HG03575 (cell line): Measurements from ENCODE around the gene MMP17.
"Not testable (repeated sequence)": the region's sequence is repeated elsewhere in the genome, so short reads cannot be mapped to it uniquely, and the experiment has no call there.

Experiments
- ATAC-seq: cut with Tn5 transposase; IDR thresholded peaks from one replicate; pipeline ENCODE4 v1.9.1; 2021; ENCODE audit not compliant: unreplicated experiment, insufficient number of reproducible peaks, low FRiP score; ENCODE audit errors: extremely low read depth

Gene MMP17

DNA sequence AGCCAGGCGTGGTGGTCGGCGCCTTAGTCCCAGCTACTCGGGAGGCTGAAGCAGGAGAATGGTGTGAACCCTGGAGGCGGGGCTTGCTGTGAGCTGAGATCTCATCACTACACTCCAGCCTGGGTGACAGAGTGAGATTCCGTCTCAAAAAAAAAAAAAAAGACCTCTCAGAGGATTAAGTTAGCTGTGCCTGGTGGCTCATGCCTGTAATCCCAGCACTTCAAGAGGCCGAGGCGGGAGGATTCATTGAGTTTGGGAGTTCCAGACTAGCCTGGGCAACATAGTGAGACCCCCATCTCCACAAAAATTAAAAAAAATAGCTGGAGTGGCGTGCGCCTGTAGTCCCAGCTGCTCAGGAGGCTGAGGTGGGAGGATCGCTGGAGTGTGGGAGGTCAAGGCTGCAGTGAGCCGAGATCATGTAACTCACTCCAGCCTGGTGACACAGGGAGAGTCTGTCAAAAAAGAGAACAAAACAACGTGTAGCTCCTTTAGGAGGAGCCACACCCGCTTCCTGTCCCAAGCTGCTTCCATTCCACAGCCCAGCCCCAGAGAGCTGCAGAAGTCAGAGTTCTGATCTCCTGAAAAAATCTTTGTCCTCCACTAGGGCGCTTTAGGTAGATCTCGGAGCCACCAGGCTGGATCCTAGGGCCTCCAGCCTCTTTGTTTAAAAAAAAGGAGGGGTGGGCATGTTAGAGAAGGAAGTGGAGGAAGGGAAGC is 54.8 kb downstream of the MMP17 start:
- ATAC-seq = no peak

DNA sequence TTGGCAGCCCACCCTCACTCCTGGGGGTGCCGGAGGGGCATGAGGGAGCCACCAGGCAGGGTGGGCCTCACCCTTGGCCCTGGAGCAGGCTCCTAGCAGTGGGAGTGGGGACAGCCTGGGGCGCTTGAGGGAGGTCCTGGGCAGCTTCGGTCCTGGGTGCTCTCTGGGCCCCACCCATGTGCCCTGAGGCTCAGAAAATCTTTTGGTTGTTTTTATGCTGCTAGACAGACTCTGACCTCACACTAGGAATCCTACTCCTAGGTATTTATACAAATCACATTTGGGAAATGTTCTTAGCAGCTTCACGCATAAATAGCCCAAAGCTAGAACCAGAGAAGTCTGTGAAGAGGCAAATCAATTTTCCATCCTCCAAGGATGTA is 55.3 kb downstream of the MMP17 start:
- ATAC-seq = no peak

- not testable (repeated sequence) for ATAC-seq
Measured at GRCh38 chr12:131885076-131885475, 56.9 kb downstream of the MMP17 start.

- no peak for ATAC-seq
Measured at GRCh38 chr12:131885543-131886057, 57.4 kb downstream of the MMP17 start.

GRCh38 chr12:131891722-131892121 is 63.5 kb downstream of the MMP17 start:
- not testable (repeated sequence) for ATAC-seq

DNA sequence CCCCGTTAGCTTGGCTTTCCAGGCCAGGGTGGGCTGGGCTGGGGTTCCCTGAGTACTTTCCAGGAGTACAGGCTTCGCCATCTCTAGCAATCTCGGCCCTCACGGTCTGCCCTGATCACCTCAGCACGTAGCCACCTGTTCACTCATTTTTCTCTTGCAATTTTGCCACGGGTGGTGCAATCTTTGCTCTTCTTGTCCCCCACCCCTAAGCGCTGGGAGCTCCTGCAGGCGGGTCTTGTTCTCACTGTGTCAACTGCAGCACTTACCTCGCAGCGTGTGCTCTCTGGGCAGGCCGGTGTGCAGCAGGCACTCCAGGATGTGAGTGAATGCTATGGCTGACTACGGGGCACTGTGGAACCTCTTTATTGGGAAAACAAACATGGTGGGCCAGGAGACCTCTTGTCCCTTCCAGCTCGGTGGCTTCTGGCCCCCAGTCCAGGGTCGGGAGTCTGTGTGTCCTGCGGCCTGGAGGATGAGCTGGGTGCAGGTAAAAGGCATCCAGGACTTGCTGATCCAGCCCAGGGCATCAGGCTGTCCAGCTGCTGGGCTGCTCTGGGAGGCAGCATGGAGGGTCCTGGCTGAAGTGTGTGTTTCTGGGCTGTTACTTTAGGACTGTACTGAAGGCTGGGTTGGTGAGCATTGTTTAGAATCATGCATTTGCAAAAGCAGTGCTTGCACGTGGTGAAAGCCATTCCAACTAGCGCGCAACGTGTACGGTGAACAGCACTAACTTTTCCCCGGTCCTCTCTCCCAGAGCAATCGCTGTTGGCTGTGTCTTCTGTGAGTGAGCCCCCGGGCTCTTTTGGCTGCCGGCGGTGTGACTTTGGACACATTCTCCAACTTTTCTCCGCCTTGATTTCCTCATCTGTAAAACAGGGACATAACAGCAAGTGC is 64.8 kb downstream of the MMP17 start:
- no peak for ATAC-seq

GRCh38 chr12:131893605-131894312 is 65.6 kb downstream of the MMP17 start:
- no peak for ATAC-seq

DNA sequence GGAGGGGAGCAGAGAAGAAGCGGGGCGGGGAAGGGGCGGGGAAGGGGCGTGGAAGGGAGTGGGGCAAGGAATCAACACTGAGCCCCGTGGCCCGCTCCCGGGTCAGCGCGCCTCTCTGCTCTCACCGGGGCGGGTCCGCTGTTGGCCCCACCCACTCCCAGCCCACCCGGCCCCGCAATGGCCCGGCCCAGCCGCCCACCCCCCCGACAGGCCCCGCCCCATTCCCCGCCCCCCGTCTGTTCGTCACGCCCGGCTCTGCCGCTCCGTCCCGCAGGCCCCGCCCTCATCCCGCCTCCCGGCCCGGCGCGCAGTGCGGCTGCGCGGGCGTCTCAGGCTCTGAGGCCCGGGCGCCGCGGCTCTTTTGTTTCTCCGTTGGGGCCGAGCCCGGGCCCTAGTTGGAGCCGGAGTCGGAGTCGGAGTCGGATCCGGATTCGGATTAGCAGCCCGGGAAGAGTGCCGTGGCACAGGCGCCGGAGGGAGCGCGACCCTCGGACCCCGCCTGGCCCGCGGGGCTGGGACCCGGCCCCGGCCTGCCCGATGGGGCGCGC is 66.2 kb downstream of the MMP17 start, which contains the start of gene ULK1:
Gene ULK1 (plus strand): TSS at position 310 of the 548 bp plus-strand sequence. CDS start 380 bp downstream, outside the sequence.
- no peak for ATAC-seq

- no peak for ATAC-seq
Measured at GRCh38 chr12:131894981-131895639, 66.9 kb downstream of the MMP17 start.

- no peak for ATAC-seq
Measured at GRCh38 chr12:131895640-131896079, 67.5 kb downstream of the MMP17 start.

GRCh38 chr12:131896080-131896810 is 68.1 kb downstream of the MMP17 start:
- no peak for ATAC-seq

DNA sequence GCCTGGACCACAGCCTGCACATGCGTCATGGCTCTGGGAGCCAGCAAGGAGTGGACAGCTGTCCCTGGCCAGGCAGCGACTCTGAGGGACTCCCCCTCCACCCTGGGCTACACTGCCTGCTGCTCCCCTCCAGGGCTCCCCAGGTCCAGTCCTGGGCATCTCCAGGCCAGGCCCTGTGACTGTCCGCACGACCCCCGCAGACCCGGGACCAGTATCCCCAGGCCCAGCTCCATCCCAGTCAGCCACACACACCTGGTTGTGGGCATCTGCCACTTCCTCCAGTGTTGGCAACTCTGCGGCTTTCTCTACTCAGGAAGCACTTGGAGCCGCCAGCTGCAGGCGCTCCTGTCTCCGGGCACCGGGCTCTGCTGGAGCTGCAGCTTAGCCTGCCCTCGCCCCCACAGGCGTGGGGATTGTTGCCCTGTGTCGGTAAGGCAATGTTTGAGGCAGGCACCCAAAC is 68.6 kb downstream of the MMP17 start:
- no peak for ATAC-seq

GRCh38 chr12:131897276-131897675 is 69.1 kb downstream of the MMP17 start:
- ATAC-seq = no peak

GRCh38 chr12:131897875-131898274 is 69.7 kb downstream of the MMP17 start:
- no peak for ATAC-seq

DNA sequence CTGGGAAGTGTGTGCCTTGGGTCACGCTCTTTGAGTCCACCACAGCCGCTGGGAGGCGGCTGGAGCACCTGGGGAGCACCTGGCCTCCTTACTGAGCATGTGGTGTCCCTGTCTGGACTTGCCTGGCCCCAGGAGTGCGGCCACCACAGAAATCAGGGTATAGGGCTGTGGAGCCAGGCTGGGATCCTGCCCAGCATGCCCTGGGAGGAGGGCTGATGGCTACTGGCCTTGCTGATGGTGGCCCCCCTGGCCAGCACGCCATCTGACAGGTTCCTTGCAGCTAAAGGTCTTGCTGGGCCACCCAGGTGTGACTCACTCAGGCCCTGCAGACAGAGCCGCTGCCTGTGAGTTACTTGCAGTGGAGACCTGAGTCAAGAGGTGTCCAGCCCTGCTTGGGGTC is 72.2 kb downstream of the MMP17 start:
- ATAC-seq = no peak
